Endothelial cell of umbilical vein (primary cell): ENCODE measurements around the gene LDOC1. TPM values are rescaled to one million over a fixed set of nuclear protein-coding genes. Genes with fewer than 3 reads are reported as not detected.
"Not testable (repeated sequence)": the region's sequence is repeated elsewhere in the genome, so short reads cannot be mapped to it uniquely, and the experiment has no call there.

ENCODE experiments used
- BruUV-seq: library from RNA; stranded (reverse); fragments of 400-500 nt; replicated peaks from 2 replicates; lab custom pipeline; 2021; lab: Mats Ljungman, UMichigan
- CTCF ChIA-PET: fragments of 300-600, 350-600 bp; sonication (Branson Sonifier 250); formaldehyde crosslinking; loops from one replicate; lab custom pipeline; 2021; ENCODE audit warnings: antibody characterized with exemption, inconsistent platforms; lab: Charles Lee
- POLR2A ChIA-PET: fragments of 300-600, 350-600 bp; sonication (Branson Sonifier 250); formaldehyde crosslinking; loops from one replicate; lab custom pipeline; 2021; ENCODE audit warnings: antibody characterized with exemption, inconsistent platforms; lab: Charles Lee
- DNase-seq: peaks from one replicate; pipeline ENCODE4 v3.0.0-alpha.2; 2011; ENCODE audit warnings: low read depth, low spot score
- FAIRE-seq: peaks from 2 replicates; lab custom pipeline; 2011; peaks lifted over from hg19 to GRCh38; lab: Jason Lieb, UNC
- H2AFZ ChIP-seq: 2 replicates; pipeline ENCODE4 v1.6.0; 2012; ENCODE audit warnings: low read depth, low read length, control low read depth, inconsistent platforms
- H3K27ac ChIP-seq: 2 replicates; pipeline ENCODE4 v1.5.1; 2011; ENCODE audit warnings: low read depth, mild to moderate bottlenecking, control low read depth, low read length, moderate library complexity; ENCODE audit not compliant: insufficient read depth
- H3K27me3 ChIP-seq, 2 experiments: 2 replicates each; pipeline versions ENCODE4 v1.6.0 to v1.6.1; 2011; ENCODE audit warnings: low read length in 2 of 2, mixed read lengths in 1 of 2; ENCODE audit not compliant: control insufficient read depth in 2 of 2, insufficient read depth in 2 of 2
- H3K36me3 ChIP-seq, 2 experiments: 2 replicates in 1 of 2; 3 replicates in 1 of 2; pipeline ENCODE4 v1.5.1; 2011; ENCODE audit warnings: low read length in 2 of 2, mild to moderate bottlenecking in 1 of 2, moderate library complexity in 1 of 2; ENCODE audit not compliant: control insufficient read depth in 2 of 2, insufficient read depth in 2 of 2; ENCODE audit errors: extremely low read depth in 1 of 2
- H3K4me1 ChIP-seq: 3 replicates; pipeline ENCODE4 v1.5.1; 2011; ENCODE audit warnings: mild to moderate bottlenecking, low read length; ENCODE audit not compliant: control insufficient read depth, insufficient read depth; ENCODE audit errors: extremely low read depth
- H3K4me2 ChIP-seq: 2 replicates; pipeline ENCODE4 v1.6.1; 2011; ENCODE audit warnings: low read length, control low read depth, mixed read lengths; ENCODE audit not compliant: insufficient read depth
- H3K4me3 ChIP-seq, 3 experiments: fragments of 200-600 bp in 1 of 3; sonication (generic), shearing (Covaris generic) in 1 of 3; replicated peaks in 1 of 3; 2 replicates each; pipeline ENCODE4 v1.5.1; 2011 to 2016; ENCODE audit warnings: control low read depth in 3 of 3, low read length in 3 of 3, mild to moderate bottlenecking in 2 of 3, inconsistent platforms in 1 of 3, low read depth in 1 of 3, moderate library complexity in 1 of 3; ENCODE audit not compliant: insufficient read depth in 1 of 3
- H3K79me2 ChIP-seq: 2 replicates; pipeline ENCODE4 v1.6.0; 2012; ENCODE audit warnings: low read length, inconsistent platforms; ENCODE audit not compliant: control insufficient read depth, insufficient read depth
- H3K9ac ChIP-seq: replicated peaks from 2 replicates; pipeline ENCODE3; 2011; ENCODE audit warnings: low read length, control low read depth; ENCODE audit not compliant: insufficient read depth; ENCODE audit errors: extremely low read depth
- H3K9me1 ChIP-seq: replicated peaks from 3 replicates; pipeline ENCODE4 v1.6.0; 2011; ENCODE audit warnings: mild to moderate bottlenecking, low read length; ENCODE audit not compliant: control insufficient read depth, insufficient read depth; ENCODE audit errors: extremely low read depth
- H3K9me3 ChIP-seq: replicated peaks from 2 replicates; pipeline ENCODE4 v1.5.1; 2012; ENCODE audit warnings: low read length, inconsistent platforms; ENCODE audit not compliant: control insufficient read depth, insufficient read depth
- H4K20me1 ChIP-seq: replicated peaks from 2 replicates; pipeline ENCODE3; 2011; ENCODE audit warnings: mild to moderate bottlenecking, low read length; ENCODE audit not compliant: control insufficient read depth, insufficient read depth; ENCODE audit errors: extremely low read depth
- EZH2 ChIP-seq: IDR thresholded peaks from 2 replicates; pipeline ENCODE4 v1.6.1; 2012; ENCODE audit warnings: borderline replicate concordance, low read depth, mild to moderate bottlenecking, moderate library complexity, low read length, inconsistent platforms; ENCODE audit not compliant: severe bottlenecking
- FOS ChIP-seq: IDR thresholded peaks from 2 replicates; pipeline ENCODE4 v1.6.1; 2011; ENCODE audit warnings: mild to moderate bottlenecking, low read length, moderate library complexity, borderline replicate concordance; ENCODE audit not compliant: insufficient read depth
- GATA2 ChIP-seq: IDR thresholded peaks from 2 replicates; pipeline ENCODE4 v1.7.0; 2011; ENCODE audit warnings: low read depth, mild to moderate bottlenecking, moderate library complexity, mixed read lengths, low read length; ENCODE audit not compliant: insufficient read length, insufficient read depth
- JUN ChIP-seq: IDR thresholded peaks from 2 replicates; pipeline ENCODE4 v1.6.1; 2011; ENCODE audit warnings: borderline replicate concordance, low read depth; ENCODE audit not compliant: insufficient read length, insufficient read depth
- MYC ChIP-seq: IDR thresholded peaks from one replicate; pipeline ENCODE4 v1.6.1; 2011; ENCODE audit warnings: mild to moderate bottlenecking, low read depth, low read length
- POLR2A ChIP-seq: IDR thresholded peaks from 2 replicates; pipeline ENCODE4 v1.6.1; 2012; ENCODE audit warnings: low read depth, mild to moderate bottlenecking, control low read depth, low read length
- POLR2AphosphoS5 ChIP-seq: IDR thresholded peaks from 2 replicates; pipeline ENCODE4 v1.6.1; 2012; ENCODE audit warnings: low read depth, mild to moderate bottlenecking, control low read depth, low read length, moderate library complexity; ENCODE audit not compliant: insufficient read depth
- dilution Hi-C: fragments of 300-500 bp; cut with MboI; formaldehyde crosslinking; loops from one replicate; pipeline ENCODE4 v1.15.0; 2019; ENCODE audit warnings: low sequenced_read_pairs; ENCODE audit not compliant: extremely low pct_ligation_motif_present
- intact Hi-C: fragments of 100-400 bp; cut with micrococcal nuclease; formaldehyde crosslinking; loops from one replicate; pipeline ENCODE4 v1.10.0; 2022
- polyA plus RNA-seq, 4 experiments: library from polyadenylated mRNA; depleted of rRNA in 3 of 4; stranded (reverse) in 3 of 4; unstranded in 1 of 4; fragments of >200 nt; gene quantifications; 2 replicates each; pipeline versions ENCODE4 v1.2.1 to v1.2.3, GENCODE V29; 2011 to 2012; ENCODE audit warnings: missing spikeins in 1 of 4
- total RNA-seq: library from RNA; stranded (reverse); gene quantifications from 2 replicates; pipeline ENCODE4 v1.2.3, GENCODE V29; 2021

Gene LDOC1
- total and polyA plus RNA-seq, 2 donors (not counting 3 experiments of a cell fraction or from before 2014, with no cell fraction given): 23.0 to 51.4 TPM

GRCh38 chrX:141158084-141158483 lies 18.8 kb downstream of the LDOC1 start:
- Histone ChIP-seq H3K9ac (no peak overlapping the region), H3K27me3 (no peaks in the 10 kb centered on the region), H4K20me1 (no peaks in the 10 kb centered on the region), H2AFZ (no peak overlapping the region), H3K9me3 (no peaks in the 10 kb centered on the region), H3K27ac (no peak overlapping the region), H3K4me2 (no peak overlapping the region), H3K4me3 (no peak overlapping the region), H3K36me3 (no peaks in the 10 kb centered on the region), H3K79me2 (no peaks in the 10 kb centered on the region), H3K4me1 (no peaks in the 10 kb centered on the region), H3K9me1 (no peaks in the 10 kb centered on the region)
- dilution Hi-C loops (no loop called here), intact Hi-C loops (no loop called here)
- FAIRE-seq (no peak), DNase-seq (no peak)
- no TSS peak for BruUV-seq
- ChIA-PET POLR2A (no interaction called here), CTCF (no interaction called here)
- TF ChIP-seq POLR2AphosphoS5 (no peak), FOS (no peak), POLR2A (no peak), GATA2 (no peak), JUN (no peak), MYC (no peak), EZH2 (no peak)

- H3K9ac ChIP-seq, H3K4me3 ChIP-seq, H3K27ac ChIP-seq, H3K4me2 ChIP-seq, H3K9me1 ChIP-seq, BruUV-seq, H2AFZ ChIP-seq, H4K20me1 ChIP-seq, CTCF ChIA-PET, H3K36me3 ChIP-seq, POLR2A ChIA-PET, FAIRE-seq, DNase-seq, H3K27me3 ChIP-seq, H3K79me2 ChIP-seq, dilution Hi-C loops, intact Hi-C loops, H3K4me1 ChIP-seq, H3K9me3 ChIP-seq: not testable (repeated sequence)
Observed at GRCh38 chrX:141155231-141155630, 21.7 kb downstream of the LDOC1 start.
